Measurements from ENCODE around the gene MAGEA9. TPM values are rescaled to one million over a fixed set of nuclear protein-coding genes. Genes with fewer than 3 reads are reported as not detected.
"Not testable (repeated sequence)": the region's sequence is repeated elsewhere in the genome, so short reads cannot be mapped to it uniquely, and the experiment has no call there.

Gene MAGEA9
- total RNA-seq: not detected
- not detected for polyA plus RNA-seq (ENCODE audit: insufficient read depth, low read depth, low replicate concordance)
- long read RNA-seq, donor 1: 0 reads
- long read RNA-seq, donor 2: 0 reads
- long read RNA-seq, donor 3: 0 reads
- long read RNA-seq, donor 4: 0 reads
- long read RNA-seq, donor 5: 0 reads
- long read RNA-seq, donor 6: 0 reads
- long read RNA-seq, donor 7: 0 reads
- long read RNA-seq, donor 8: 0 reads
- long read RNA-seq, donor 9: 0 reads
- long read RNA-seq, donor 10: 0 reads

GRCh38 chrX:149781727-149782126, at the start of gene MAGEA9:
Gene MAGEA9, plus strand, starts transcription at chrX:149781930. Its CDS starts 4,281 bp downstream, at chrX:149786211.
- H3K4me1 ChIP-seq (ENCODE audit: control insufficient read depth in 2 of 3, insufficient read depth in 2 of 3, low read depth in 1 of 3, low read length in 3 of 3); H3K9ac ChIP-seq (ENCODE audit: low read length in 3 of 3); intact Hi-C loops (cut with DNase I); FAIRE-seq; H3K4me3 ChIP-seq (ENCODE audit: low read length in 3 of 3); H3K9me3 ChIP-seq (ENCODE audit: control insufficient read depth in 2 of 3, insufficient read depth in 1 of 3, low read length in 3 of 3); DNase-seq; H3K36me3 ChIP-seq (ENCODE audit: control insufficient read depth in 2 of 3, insufficient read depth in 3 of 3, low read length in 3 of 3); H3K27me3 ChIP-seq (ENCODE audit: control insufficient read depth, insufficient read depth, low read length); H3K27ac ChIP-seq (ENCODE audit: low read depth in 2 of 2, low read length in 2 of 2): not testable (repeated sequence)

DNA sequence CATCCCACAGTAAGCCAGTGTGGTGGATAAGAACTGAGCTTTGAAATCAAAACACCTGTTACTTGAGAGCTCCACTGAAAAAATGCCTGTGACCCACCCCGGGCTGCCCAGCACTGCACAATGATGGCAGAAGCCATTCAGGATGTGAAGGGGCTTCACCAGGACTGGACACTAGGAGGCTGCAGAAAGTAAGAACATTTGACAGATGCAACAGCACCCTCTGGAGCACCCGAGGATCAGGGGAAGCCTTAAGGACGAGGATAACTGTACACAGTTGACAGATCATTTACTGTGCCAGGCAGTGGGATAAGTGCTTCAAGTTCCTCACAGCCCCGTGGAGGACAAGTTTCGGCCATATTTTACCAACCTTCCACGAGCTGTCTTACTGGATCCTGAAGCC, 39.5 kb upstream of the MAGEA9 start:
- intact Hi-C loops (cut with DNase I); H3K27me3 ChIP-seq (ENCODE audit: control insufficient read depth, insufficient read depth, low read length); H3K4me1 ChIP-seq (ENCODE audit: control insufficient read depth in 2 of 3, insufficient read depth in 2 of 3, low read depth in 1 of 3, low read length in 3 of 3); H3K27ac ChIP-seq (ENCODE audit: low read depth in 2 of 2, low read length in 2 of 2); FAIRE-seq; DNase-seq; H3K36me3 ChIP-seq (ENCODE audit: control insufficient read depth in 2 of 3, insufficient read depth in 3 of 3, low read length in 3 of 3); H3K9ac ChIP-seq (ENCODE audit: low read length in 3 of 3); H3K4me3 ChIP-seq (ENCODE audit: low read length in 3 of 3); H3K9me3 ChIP-seq (ENCODE audit: control insufficient read depth in 2 of 3, insufficient read depth in 1 of 3, low read length in 3 of 3): not testable (repeated sequence)

GRCh38 chrX:149746390-149747007, 35.2 kb upstream of the MAGEA9 start:
- not testable (repeated sequence) for H3K27ac ChIP-seq (ENCODE audit: low read depth in 2 of 2, low read length in 2 of 2)

GRCh38 chrX:149757206-149758067, 24.3 kb upstream of the MAGEA9 start:
- H3K36me3 ChIP-seq (ENCODE audit: control insufficient read depth in 2 of 3, insufficient read depth in 3 of 3, low read length in 3 of 3): no peaks in the 10 kb centered on the region
- DNase-seq: no peak
- H3K27ac ChIP-seq (ENCODE audit: low read depth in 2 of 2, low read length in 2 of 2): no peak overlapping the region
- intact Hi-C loops (cut with DNase I): no loop called here
- no peak for FAIRE-seq
- no peaks in the 10 kb centered on the region for H3K27me3 ChIP-seq (ENCODE audit: control insufficient read depth, insufficient read depth, low read length)
- no peak overlapping the region for H3K4me3 ChIP-seq (ENCODE audit: low read length in 3 of 3)
- no peak for TF ChIP-seq CTCF (IDR thresholded peaks at IDR 0.05; ENCODE audit: borderline replicate concordance, extremely low read depth, insufficient read depth)
- H3K9ac ChIP-seq (ENCODE audit: low read length in 3 of 3): no peak overlapping the region
- H3K9me3 ChIP-seq (ENCODE audit: control insufficient read depth in 2 of 3, insufficient read depth in 1 of 3, low read length in 3 of 3): no peaks in the 10 kb centered on the region
- H3K4me1 ChIP-seq (ENCODE audit: control insufficient read depth in 2 of 3, insufficient read depth in 2 of 3, low read depth in 1 of 3, low read length in 3 of 3): no peaks in the 10 kb centered on the region

More at GRCh38 chrX:149746390-149747007, 35.2 kb upstream of the MAGEA9 start:
- H3K27me3 ChIP-seq (ENCODE audit: control insufficient read depth, insufficient read depth, low read length); H3K36me3 ChIP-seq (ENCODE audit: control insufficient read depth in 2 of 3, insufficient read depth in 3 of 3, low read length in 3 of 3); H3K9ac ChIP-seq (ENCODE audit: low read length in 3 of 3); H3K4me1 ChIP-seq (ENCODE audit: control insufficient read depth in 2 of 3, insufficient read depth in 2 of 3, low read depth in 1 of 3, low read length in 3 of 3); H3K4me3 ChIP-seq (ENCODE audit: low read length in 3 of 3); intact Hi-C loops (cut with DNase I); DNase-seq; H3K9me3 ChIP-seq (ENCODE audit: control insufficient read depth in 2 of 3, insufficient read depth in 1 of 3, low read length in 3 of 3): not testable (repeated sequence)
- FAIRE-seq: peak; percentile 50

All from kidney (tissue), 22 donors.